Mesenchymal stem cell (in vitro differentiated cells and primary cell): ENCODE results near the gene ALDH16A1.

Source experiments
- DNase-seq: peaks from one replicate; pipeline ENCODE4 v3.0.0-alpha.2; 2013
- H2AFZ ChIP-seq: one replicate; pipeline ENCODE4 v1.6.1; 2013; ENCODE audit warnings: low read depth, mild to moderate bottlenecking, control low read depth, inconsistent platforms, low read length, moderate library complexity
- H2AK5ac ChIP-seq: 2 replicates; pipeline ENCODE4 v1.6.1; 2013; ENCODE audit warnings: low read length, moderate library complexity, mild to moderate bottlenecking, inconsistent platforms; ENCODE audit not compliant: severe bottlenecking
- H2BK120ac ChIP-seq: one replicate; pipeline ENCODE4 v1.6.1; 2013; ENCODE audit warnings: low read depth, mild to moderate bottlenecking, inconsistent platforms, low read length, moderate library complexity
- H2BK12ac ChIP-seq, 2 experiments: one replicate each; pipeline ENCODE4 v1.6.1; 2013; ENCODE audit warnings: inconsistent platforms in 2 of 2, low read length in 2 of 2, mild to moderate bottlenecking in 2 of 2, moderate library complexity in 2 of 2, control low read depth in 1 of 2
- H2BK15ac ChIP-seq: one replicate; pipeline ENCODE4 v1.6.1; 2013; ENCODE audit warnings: mild to moderate bottlenecking, low read depth, inconsistent platforms; ENCODE audit not compliant: poor library complexity, severe bottlenecking
- H2BK5ac ChIP-seq: 2 replicates; pipeline ENCODE4 v1.6.1; 2013; ENCODE audit warnings: low read depth, mild to moderate bottlenecking, low read length, control low read depth, inconsistent platforms; ENCODE audit not compliant: poor library complexity, severe bottlenecking
- H3K14ac ChIP-seq, 2 experiments: one replicate each; pipeline ENCODE4 v1.6.1; 2013; ENCODE audit warnings: inconsistent platforms in 2 of 2, low read length in 2 of 2, control low read depth in 1 of 2, mild to moderate bottlenecking in 1 of 2, moderate library complexity in 1 of 2
- H3K18ac ChIP-seq, 2 experiments: one replicate each; pipeline ENCODE4 v1.6.1; 2013; ENCODE audit warnings: inconsistent platforms in 2 of 2, low read length in 2 of 2, control low read depth in 1 of 2, low read depth in 1 of 2, mild to moderate bottlenecking in 1 of 2
- H3K23ac ChIP-seq, 2 experiments: one replicate each; pipeline ENCODE4 v1.6.1; 2013; ENCODE audit warnings: inconsistent platforms in 2 of 2, low read length in 2 of 2, mild to moderate bottlenecking in 2 of 2, moderate library complexity in 2 of 2, control low read depth in 1 of 2
- H3K27ac ChIP-seq: 2 replicates; pipeline ENCODE4 v1.5.1; 2013; ENCODE audit warnings: mild to moderate bottlenecking, moderate library complexity, low read length, control low read depth, inconsistent platforms; ENCODE audit not compliant: poor library complexity, severe bottlenecking
- H3K27me3 ChIP-seq, 2 experiments: 2 replicates each; pipeline versions ENCODE4 v1.6.1 to v1.7.0; 2013; ENCODE audit warnings: low read length in 2 of 2, mild to moderate bottlenecking in 2 of 2, moderate library complexity in 2 of 2, control low read depth in 1 of 2, inconsistent platforms in 1 of 2; ENCODE audit not compliant: control insufficient read depth in 1 of 2, insufficient read depth in 1 of 2
- H3K36me3 ChIP-seq, 2 experiments: 2 replicates each; pipeline versions ENCODE4 v1.6.1 to v1.7.0; 2013; ENCODE audit warnings: low read length in 2 of 2, control low read depth in 1 of 2, inconsistent platforms in 1 of 2, low read depth in 1 of 2, mild to moderate bottlenecking in 1 of 2; ENCODE audit not compliant: insufficient read depth in 2 of 2, control insufficient read depth in 1 of 2
- H3K4ac ChIP-seq, 2 experiments: one replicate each; pipeline ENCODE4 v1.6.1; 2013; ENCODE audit warnings: inconsistent platforms in 2 of 2, low read length in 2 of 2, mild to moderate bottlenecking in 2 of 2, moderate library complexity in 2 of 2, control low read depth in 1 of 2, low read depth in 1 of 2
- H3K4me1 ChIP-seq: 2 replicates; pipeline ENCODE4 v1.6.1; 2013; ENCODE audit warnings: low read depth, low read length, control low read depth; ENCODE audit not compliant: control insufficient read depth, insufficient read depth
- H3K4me2 ChIP-seq: 2 replicates; pipeline ENCODE4 v1.6.1; 2013; ENCODE audit warnings: low read length, mild to moderate bottlenecking, inconsistent platforms; ENCODE audit not compliant: poor library complexity, severe bottlenecking
- H3K4me3 ChIP-seq, 2 experiments: 2 replicates each; pipeline versions ENCODE4 v1.5.1 to v1.7.0; 2013; ENCODE audit warnings: low read length in 2 of 2, mild to moderate bottlenecking in 2 of 2, control low read depth in 1 of 2, low read depth in 1 of 2; ENCODE audit not compliant: insufficient read depth in 1 of 2
- H3K79me1 ChIP-seq: replicated peaks from 2 replicates; pipeline ENCODE4 v1.6.1; 2013; ENCODE audit warnings: mild to moderate bottlenecking, control low read depth, low read length, inconsistent platforms; ENCODE audit not compliant: poor library complexity, severe bottlenecking
- H3K9ac ChIP-seq: 2 replicates; pipeline ENCODE4 v1.7.0; 2013; ENCODE audit warnings: mild to moderate bottlenecking, low read length, moderate library complexity
- H3K9me3 ChIP-seq: 2 replicates; pipeline ENCODE4 v1.7.0; 2013; ENCODE audit warnings: mild to moderate bottlenecking, low read length; ENCODE audit not compliant: control insufficient read depth
- H4K8ac ChIP-seq: one replicate; pipeline ENCODE4 v1.6.1; 2013; ENCODE audit warnings: inconsistent platforms, mild to moderate bottlenecking, low read length, moderate library complexity
- H4K91ac ChIP-seq: one replicate; pipeline ENCODE4 v1.6.1; 2013; ENCODE audit warnings: mild to moderate bottlenecking, low read length, inconsistent platforms
- WGBS: methylation state at CpG from one replicate; pipeline ENCODE4 v1.1.7; 2013; ENCODE audit warnings: mixed read lengths; 5-methylcytosine and 5-hydroxymethylcytosine counted together

Gene ALDH16A1

GRCh38 chr19:49463960-49464740, 11.1 kb downstream of the ALDH16A1 start:
- Histone ChIP-seq H2AFZ (no peak overlapping the region), H2AK5ac (no peak overlapping the region), H2BK5ac (no peak overlapping the region), H3K23ac (no peak overlapping the region), H3K9me3 (no peaks in the 10 kb centered on the region), H4K91ac (no peak overlapping the region), H3K18ac (no peak overlapping the region), H3K27ac (no peak overlapping the region), H3K79me1 (peaks cover 5% of the 10 kb centered on the region), H3K4ac (no peak overlapping the region), H2BK12ac (no peak overlapping the region), H3K14ac (no peak overlapping the region), H2BK15ac (no peak overlapping the region), H3K4me2 (no peak overlapping the region), H3K9ac (no peak overlapping the region), H2BK120ac (no peak overlapping the region), H3K4me1 (peaks cover 1% of the 10 kb centered on the region), H3K27me3 (no peaks in the 10 kb centered on the region), H4K8ac (no peak overlapping the region), H3K36me3 (peaks cover 11 to 68% of the 10 kb centered on the region in 2 experiments), H3K4me3 (no peak overlapping the region)
- no peak for DNase-seq
- WGBS: 96% methylated on average over 38 of the region's 39 CpGs

- Histone ChIP-seq H3K36me3 (peaks cover 8 to 69% of the 10 kb centered on the region in 2 experiments), H2BK12ac (no peak overlapping the region), H4K8ac (no peak overlapping the region), H3K79me1 (no peaks in the 10 kb centered on the region), H2AFZ (no peak overlapping the region), H3K9ac (no peak overlapping the region), H3K27ac (no peak overlapping the region), H3K9me3 (no peaks in the 10 kb centered on the region), H2AK5ac (no peak overlapping the region), H3K4me3 (no peak overlapping the region), H2BK15ac (no peak overlapping the region), H2BK5ac (no peak overlapping the region), H3K4me2 (no peak overlapping the region), H2BK120ac (no peak overlapping the region), H3K18ac (no peak overlapping the region), H3K23ac (no peak overlapping the region), H3K27me3 (no peaks in the 10 kb centered on the region), H4K91ac (no peak overlapping the region), H3K14ac (no peak overlapping the region), H3K4ac (no peak overlapping the region), H3K4me1 (peaks cover 1% of the 10 kb centered on the region)
- no peak for DNase-seq
- WGBS: 97% methylated on average over 3 of the region's 3 CpGs
Observed at GRCh38 chr19:49465371-49465770, 12.3 kb downstream of the ALDH16A1 start.

GRCh38 chr19:49468199-49468598, 15.2 kb downstream of the ALDH16A1 start:
- Histone ChIP-seq H2AK5ac (no peak overlapping the region), H3K9ac (peak overlapping the region; percentile 51), H3K23ac (no peak overlapping the region), H2BK12ac (no peak overlapping the region), H3K4ac (no peak overlapping the region), H3K18ac (no peak overlapping the region), H2AFZ (no peak overlapping the region), H2BK120ac (no peak overlapping the region), H3K79me1 (no peaks in the 10 kb centered on the region), H3K4me3 (no peak overlapping the region), H4K8ac (no peak overlapping the region), H3K27ac (no peak overlapping the region), H3K4me2 (no peak overlapping the region), H3K4me1 (peaks cover 1% of the 10 kb centered on the region), H3K14ac (no peak overlapping the region), H4K91ac (no peak overlapping the region), H2BK15ac (no peak overlapping the region), H2BK5ac (no peak overlapping the region), H3K36me3 (peaks cover 8 to 56% of the 10 kb centered on the region in 2 experiments), H3K27me3 (no peaks in the 10 kb centered on the region), H3K9me3 (no peaks in the 10 kb centered on the region)
- no peak for DNase-seq
- 91% methylated on average over 19 of the region's 19 CpGs for WGBS

GRCh38 chr19:49468746-49469447, 15.9 kb downstream of the ALDH16A1 start:
- Histone ChIP-seq H4K8ac (no peak overlapping the region), H3K9me3 (no peaks in the 10 kb centered on the region), H2BK120ac (no peak overlapping the region), H4K91ac (no peak overlapping the region), H3K18ac (no peak overlapping the region), H2BK12ac (no peak overlapping the region), H3K36me3 (peaks cover 8 to 53% of the 10 kb centered on the region in 2 experiments), H3K23ac (no peak overlapping the region), H3K27ac (no peak overlapping the region), H3K4me1 (peaks cover 4% of the 10 kb centered on the region), H2BK5ac (no peak overlapping the region), H2AFZ (no peak overlapping the region), H3K9ac (peak overlapping the region; percentile 51), H3K27me3 (no peaks in the 10 kb centered on the region), H3K14ac (no peak overlapping the region), H3K4ac (no peak overlapping the region), H3K79me1 (no peaks in the 10 kb centered on the region), H2AK5ac (no peak overlapping the region), H3K4me2 (no peak overlapping the region), H3K4me3 (peak overlapping the region in 1 of 2 experiments; percentile 44), H2BK15ac (no peak overlapping the region)
- WGBS: 79% methylated on average over 14 of the region's 15 CpGs
- DNase-seq: peak; percentile 17
